HG03039 (cell line): ENCODE data around the gene KAZN.

Source experiments
- ATAC-seq: cut with Tn5 transposase; IDR thresholded peaks from one replicate; pipeline ENCODE4 v1.9.1; 2021; ENCODE audit warnings: mild to moderate bottlenecking, moderate library complexity; ENCODE audit not compliant: unreplicated experiment

The KAZN gene

GRCh38 chr1:14585728-14586127 lies 12.8 kb upstream of the KAZN start:
- ATAC-seq = no peak

DNA sequence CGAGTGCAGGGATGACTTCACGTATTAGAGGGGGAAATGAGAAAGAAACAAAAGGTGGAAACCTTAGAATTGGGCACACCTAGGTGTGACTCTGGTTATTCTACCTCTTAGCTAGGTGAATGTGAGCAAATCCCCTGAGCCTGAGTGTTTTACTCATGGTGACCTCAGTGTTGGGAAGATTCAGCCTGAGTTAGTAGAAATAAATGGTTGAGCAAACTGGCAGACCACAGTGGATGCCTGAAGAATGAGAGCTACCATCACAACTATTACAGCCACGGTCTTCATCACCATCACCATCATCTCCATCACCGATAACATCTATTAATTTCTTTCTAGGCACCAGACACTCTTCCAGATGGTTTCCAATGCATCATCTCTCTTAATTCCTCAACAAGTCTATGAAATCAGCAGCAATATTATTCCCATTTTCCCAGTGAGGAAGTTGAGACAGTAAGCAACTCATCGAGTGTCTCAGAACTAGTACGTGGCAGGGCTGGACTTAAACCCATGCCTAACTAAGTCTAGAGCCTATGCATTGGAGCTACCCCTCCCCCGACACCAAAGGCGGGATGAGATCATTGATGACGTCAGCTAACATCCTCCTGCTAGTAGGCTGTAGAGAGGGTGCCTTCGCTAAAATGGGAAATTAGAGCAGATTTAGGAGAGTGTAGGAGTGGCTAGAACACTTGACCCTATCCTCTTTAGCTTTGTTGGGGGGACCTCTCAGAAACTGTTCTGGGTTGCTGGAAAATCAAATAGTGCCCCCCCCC lies 7.9 kb upstream of the KAZN start:
- ATAC-seq = no peak

GRCh38 chr1:14591600-14591999 lies 6.9 kb upstream of the KAZN start:
- no peak for ATAC-seq

DNA sequence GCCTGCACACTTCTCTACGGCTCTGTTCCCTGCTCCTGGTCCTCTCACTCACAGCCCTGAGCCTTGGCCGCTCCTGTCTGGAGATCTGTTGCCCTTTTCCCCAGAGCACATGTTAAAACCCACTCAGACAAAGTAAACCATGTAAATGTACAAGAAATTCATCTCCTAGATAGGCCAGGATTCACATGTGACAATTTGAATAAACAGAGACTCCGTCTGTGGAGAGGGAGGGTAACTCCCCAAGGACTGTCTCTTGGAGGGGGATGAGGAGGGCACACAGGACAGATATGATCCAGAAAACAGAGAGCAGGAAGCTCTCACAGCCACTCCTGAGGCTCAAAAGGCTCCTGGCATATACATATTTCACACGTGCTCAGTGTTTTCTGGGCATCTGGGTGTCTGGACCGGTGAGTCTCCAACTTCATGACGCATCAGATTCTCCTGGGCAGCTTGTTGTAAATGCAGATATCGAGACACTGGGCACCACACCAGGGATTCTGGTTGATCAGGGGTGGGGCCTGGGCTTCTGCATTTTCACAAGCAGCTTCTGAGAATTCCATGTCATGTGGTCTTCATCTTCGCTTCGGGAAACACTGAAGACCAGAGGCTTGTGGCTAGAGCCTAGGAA lies 6.4 kb upstream of the KAZN start:
- ATAC-seq = no peak

GRCh38 chr1:14593302-14593701 lies 5.2 kb upstream of the KAZN start:
- no peak for ATAC-seq

GRCh38 chr1:14594045-14594444 lies 4.4 kb upstream of the KAZN start:
- ATAC-seq = no peak

GRCh38 chr1:14596591-14596990 lies 1.9 kb upstream of the KAZN start:
- ATAC-seq = no peak

DNA sequence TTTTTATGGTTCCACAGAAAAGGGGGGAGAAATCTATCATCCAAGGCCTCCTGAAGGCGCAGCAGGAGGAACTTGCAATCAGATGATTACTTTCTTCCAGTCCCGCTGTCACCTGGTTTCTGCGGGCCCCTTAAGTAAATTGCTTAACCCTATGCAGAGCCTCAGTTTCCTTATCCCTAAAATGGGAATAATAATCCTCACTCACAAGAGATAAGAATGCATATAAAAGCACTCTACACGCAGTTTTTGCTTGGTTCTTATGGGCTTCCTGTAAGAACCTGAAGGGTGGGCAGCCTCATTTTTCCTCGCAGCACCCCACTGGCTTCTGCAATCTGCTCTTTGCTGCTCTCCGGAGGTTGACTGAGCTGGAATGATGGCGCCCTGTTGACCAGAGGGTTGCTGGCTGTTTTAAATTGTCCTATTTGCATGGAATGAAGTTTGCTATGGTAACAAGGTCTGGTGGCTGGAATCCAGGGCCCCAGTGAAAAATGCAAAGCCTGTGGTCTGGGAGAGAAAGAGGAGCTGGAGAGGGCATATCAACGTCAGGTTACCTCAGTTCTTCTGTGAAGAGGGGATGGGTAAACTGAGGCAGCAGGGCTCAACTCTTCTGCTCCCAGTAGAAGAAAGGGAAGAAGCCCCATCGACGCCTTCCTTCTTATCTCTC lies 1.0 kb upstream of the KAZN start:
- no peak for ATAC-seq

DNA sequence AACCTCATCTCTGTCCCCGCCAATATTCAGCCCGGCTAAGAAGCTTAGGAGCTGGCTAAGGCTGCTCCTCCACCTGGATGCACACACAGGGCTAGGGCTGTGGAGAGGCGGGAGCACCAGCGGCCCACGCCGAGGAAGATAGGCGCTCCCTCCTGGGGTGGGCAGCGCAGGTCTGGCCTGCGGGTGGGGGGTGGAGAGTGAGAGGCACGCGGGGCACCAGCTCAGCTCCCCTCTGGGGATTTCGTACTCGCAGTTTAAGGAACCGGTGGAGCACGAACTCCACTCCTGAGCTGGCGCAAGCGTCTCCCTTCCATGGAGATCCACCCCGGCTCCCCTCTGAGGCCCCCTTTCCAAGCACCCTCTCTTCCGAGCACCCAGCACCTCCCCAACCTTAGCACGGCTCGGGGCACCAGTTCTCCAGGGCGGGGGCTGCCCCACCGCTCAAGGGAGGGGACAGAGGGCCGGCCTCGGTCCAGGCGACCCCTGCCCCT lies 433 bp upstream of the KAZN start:
- no peak for ATAC-seq

DNA sequence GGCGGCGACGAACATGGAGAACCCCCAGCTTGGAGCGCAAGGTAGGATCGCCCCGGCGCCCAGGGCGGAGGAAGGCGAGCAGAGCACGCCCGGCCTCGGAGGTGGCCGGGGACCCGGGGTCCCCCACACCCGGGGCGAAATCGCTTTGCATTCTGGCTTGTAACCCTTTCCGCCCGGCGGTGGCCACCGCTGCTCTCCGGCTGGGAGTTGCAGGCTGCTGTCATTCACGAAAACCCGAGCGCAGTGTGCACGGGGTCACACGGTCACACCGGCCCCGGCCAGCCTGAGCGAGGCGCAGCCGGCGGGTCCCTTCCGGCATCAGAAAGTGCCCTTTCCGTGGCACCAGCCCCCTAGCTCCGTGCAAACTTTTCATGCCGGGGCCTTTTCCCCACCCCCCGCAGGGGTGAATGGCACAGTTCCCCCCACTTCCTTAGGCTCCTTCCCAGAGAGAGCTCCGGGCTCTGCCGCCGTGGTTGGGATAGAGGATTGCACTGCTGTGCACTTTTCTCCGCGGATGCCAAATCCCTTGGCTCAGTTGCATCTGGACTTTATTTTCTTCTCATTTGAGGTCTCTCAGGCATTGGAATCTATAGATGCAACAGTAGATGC lies 802 bp downstream of the KAZN start:
- no peak for ATAC-seq

DNA sequence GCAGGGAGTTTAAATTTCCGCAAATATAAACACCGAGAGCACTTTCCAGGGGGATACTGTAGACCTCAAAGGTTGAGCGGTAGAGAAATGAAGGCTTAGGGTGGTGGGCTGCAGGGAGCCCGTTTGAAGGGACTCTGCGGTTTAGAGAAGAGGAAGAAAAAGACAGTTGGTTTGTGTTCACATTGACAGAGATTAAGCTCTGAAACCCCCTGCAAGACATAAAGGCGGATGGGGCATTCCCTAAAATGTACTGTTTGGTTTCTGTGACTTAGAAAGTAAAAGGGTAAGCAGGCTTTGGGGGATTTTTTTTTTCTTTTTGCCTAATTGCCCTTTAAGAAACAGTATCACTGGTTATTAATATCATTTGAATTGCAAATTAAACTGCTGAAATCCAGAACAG lies 1.3 kb downstream of the KAZN start:
- ATAC-seq = no peak

DNA sequence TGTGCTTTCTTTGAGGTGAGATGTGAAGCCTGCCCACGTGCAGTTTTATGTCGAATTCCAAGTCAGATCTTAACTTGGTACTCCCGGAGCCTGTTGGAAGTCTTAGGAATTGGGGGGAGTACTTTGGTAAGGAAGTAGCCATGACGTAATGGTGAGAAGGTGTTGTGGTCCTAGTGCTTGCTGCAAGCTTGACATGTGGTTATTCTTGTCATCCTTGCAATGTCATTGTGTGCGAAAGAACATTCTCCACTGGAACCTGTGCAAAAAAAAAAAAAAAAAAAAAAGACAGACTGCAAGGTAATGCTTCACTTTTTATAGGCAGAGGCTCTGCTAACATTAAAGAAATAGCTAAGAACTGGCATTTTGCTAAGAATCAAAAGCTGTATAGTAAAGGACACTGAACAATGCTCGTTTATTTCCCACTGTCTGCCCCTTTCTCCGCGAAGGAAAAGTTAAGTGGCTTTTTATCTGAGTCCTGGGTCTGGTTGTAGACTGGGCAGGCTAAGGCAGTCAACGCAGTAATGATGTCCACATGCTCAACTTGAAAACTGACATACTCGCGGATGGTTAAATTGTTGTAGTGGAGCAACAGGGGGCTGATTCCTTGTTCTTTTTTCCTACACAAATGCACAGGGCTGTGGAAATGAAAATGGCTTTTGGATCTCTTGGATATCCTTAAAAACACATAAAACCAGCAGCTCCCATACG lies 2.1 kb downstream of the KAZN start:
- no peak for ATAC-seq

DNA sequence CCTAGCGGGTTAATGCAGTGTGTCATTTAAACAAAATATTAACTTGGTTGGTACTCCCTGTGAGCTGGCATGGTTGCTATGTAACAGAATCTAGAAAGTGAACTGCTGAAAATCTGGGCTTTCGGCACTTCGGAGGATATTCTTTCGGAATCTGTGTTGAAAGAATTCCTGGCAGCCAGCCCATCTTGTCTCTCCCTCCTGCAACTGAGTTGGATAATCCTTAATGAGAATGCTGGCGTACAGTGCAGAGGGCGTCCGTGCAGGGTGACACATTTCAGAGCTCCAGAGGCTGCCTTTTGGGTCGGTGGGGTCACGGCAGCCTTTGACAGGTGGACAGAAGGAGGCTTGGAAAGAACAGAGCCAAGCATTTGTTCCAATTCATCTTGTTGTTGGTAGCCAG lies 3.7 kb downstream of the KAZN start:
- ATAC-seq = no peak

DNA sequence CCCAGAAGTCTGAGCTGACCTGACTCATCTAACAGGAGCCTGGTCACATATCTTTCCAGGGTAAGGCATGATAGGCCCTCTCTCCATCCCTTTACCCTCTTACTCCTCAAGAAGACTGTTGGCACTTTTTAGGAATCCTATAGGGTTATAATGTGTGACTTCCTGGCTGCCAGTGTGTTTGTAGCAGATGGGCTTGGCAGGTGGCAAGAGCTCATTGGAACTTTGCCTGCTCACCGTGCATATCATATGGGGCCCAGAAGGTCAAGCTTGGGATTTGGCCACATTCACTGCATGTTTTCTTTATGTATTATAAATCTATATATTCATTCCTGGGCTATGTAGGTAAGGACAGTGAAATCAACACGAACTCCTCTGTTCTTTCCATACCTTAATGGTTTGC lies 5.2 kb downstream of the KAZN start:
- ATAC-seq = no peak

DNA sequence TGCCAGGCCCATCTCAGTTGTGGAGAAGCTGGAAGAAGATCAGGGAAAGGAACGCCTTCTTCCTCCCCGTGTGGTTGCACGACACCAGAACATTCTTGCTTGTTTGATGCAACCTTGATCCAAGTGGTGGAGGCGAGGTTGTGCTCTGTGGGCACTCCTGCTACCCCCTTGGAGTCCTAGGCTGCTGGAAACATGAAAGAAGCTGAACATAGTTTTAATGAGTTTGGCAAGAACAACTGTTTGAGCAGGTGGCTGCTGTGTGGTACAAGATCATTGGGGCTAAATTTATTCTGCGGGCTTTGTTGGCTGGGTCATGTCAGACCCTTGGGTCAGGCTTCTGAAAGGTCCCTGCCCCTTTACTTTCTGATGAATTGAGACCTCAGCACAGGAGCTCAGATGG lies 5.9 kb downstream of the KAZN start:
- ATAC-seq = no peak

GRCh38 chr1:14605945-14606344 lies 7.5 kb downstream of the KAZN start:
- no peak for ATAC-seq

DNA sequence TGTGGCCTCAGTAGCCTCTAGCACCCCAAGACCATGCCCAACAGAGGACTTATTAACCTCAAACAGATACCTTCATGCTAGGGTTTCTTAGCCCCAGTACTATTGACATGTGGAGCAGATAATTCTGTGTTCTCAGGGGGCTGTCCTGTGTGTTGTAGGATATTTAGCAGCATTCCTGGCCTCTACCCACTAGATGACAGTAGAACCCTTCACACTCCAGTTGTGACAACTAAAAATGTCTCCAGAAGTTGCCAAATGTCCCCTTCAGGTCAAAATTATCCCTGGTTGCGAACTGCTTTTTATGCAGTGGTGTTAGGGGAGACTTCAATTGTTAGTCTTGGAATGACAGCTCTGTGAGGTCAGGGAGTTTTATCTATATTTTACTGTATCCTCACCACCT lies 8.1 kb downstream of the KAZN start:
- ATAC-seq = no peak

- no peak for ATAC-seq
Measured at GRCh38 chr1:14607295-14607694, 8.8 kb downstream of the KAZN start.

- no peak for ATAC-seq
Measured at GRCh38 chr1:14608308-14608707, 9.8 kb downstream of the KAZN start.

DNA sequence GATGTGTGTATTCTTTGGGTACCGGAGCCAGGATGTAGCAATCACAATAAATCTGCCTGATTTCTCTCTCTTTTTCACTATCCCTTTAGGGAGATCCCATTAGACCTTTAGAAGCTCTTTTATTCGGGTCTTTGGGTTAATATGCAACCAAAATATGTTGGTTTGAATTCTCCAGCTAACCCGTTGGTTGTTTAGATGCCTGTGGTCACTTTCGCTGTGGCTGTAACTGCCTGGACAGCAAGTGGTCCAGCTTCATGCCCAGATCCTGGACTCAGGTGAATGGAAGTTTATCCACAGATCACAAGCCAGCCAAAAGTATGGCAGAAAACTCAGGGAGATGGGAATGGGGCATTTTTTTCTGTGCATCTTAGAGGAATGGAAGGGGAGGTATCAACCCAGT lies 12.3 kb downstream of the KAZN start:
- no peak for ATAC-seq

DNA sequence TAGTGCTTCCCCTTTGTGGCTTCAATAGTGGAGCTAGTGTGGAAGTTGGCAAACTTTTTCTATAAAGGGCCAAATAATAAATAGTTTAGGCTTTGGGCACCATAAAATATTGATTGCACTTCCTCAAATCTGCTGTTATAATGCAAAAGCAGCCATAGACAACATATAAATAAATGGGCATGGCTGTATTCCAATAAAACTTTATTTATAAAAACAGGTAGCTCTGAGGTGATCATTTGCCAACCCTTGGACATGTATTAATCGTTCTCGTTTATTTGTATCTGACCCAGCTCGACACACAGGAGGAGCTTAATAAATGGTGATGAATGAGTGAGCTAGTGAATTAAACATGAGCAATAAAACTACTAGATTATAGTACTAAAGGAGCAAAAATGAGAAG lies 13.3 kb downstream of the KAZN start:
- ATAC-seq = no peak
